HG02610 (cell line): ENCODE data around the gene IGSF9B.

Source experiments
- ATAC-seq: cut with Tn5 transposase; IDR thresholded peaks from one replicate; pipeline ENCODE4 v1.9.1; 2021; ENCODE audit warnings: mild to moderate bottlenecking, moderate library complexity; ENCODE audit not compliant: unreplicated experiment

Gene IGSF9B

DNA sequence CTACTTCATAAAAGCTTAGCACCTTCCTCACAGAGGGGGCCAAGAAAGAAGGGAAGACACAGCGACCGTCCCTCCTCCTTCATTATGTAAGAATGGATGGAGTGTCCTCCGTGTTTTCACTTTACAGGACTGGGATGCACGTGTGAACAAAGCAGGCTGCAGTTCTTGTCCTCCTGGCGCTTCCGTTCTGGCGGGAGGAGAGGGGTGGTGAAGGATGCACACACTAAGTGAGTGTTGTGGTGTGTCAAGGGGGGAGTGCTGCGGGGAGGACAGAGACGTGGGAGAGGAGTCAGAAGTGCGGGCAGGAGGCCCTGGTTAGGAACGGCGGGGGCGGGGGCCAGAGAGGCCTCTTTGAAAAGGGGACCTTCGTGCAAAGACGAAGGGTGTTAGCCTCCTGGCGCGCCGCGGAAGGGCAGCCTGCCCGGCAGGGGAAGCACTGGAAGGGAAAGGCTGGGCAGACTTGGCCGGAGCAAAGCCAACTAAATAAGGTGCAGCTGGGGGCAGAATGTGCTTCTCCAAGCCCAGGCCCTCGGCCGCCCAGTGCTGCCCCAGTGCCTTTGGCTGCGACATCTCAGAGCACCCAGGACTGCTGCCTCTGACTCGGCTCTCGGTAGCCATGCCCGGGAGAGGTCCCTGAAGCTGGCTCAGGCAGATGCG, 27.0 kb upstream of the IGSF9B start:
- no peak for ATAC-seq

DNA sequence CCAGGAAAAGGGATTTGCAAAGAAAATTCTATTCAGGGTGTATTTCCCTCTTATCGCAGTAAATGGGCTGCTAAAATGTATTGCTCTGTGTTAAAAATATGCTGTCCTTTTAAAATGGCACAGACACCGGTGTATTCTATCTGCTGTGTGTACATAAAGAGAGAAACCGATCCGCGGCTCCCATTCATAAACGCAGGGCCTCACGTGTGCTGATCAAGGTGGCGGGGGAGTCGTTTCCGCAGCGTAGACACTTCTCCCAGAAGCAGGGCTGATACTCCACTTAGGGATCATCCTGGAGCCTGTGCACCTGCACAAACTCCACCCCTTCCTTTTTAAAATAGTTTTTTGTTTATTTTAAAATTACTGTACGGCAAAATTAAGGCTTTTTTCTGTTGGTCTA, 26.1 kb upstream of the IGSF9B start:
- ATAC-seq: no peak

DNA sequence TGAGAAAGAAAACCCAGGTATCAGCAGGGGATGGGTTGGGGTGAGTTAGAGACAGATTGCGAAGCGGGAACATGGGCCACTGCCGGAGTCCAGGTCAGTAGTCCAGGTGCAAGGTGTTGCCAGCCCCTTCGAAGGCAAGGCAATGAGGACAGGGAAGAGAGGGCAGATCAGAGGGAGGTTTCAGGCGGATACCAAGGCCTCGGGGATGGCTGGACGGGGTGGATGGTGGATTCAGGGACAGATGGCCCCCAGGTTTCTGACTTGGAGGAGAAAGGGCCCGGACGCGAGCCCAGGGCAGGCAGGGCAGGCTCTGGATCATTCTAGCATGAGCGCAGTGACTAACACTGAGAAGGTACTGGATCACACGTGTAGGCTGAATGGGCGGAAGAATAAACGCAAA, 25.4 kb upstream of the IGSF9B start:
- ATAC-seq: no peak

DNA sequence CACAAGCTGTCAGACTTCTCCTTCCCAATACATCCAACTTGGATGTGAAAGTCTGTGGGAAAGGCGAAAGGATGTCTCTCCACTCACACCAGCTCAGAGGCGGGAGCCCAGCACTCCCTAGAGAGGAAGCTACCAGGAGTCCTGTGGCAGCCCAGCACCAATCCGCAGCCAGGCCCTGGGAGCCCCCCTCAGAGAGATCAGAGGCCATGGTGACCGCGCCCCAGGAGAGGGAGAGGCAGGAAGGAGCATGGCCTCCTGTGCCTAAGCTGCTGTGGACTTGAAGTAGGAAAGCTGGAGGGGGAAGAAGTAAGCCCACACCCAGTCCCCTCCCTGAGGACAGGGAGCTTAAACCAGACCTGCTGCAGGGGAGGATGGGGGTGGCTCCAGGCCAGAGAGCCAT, 24.4 kb upstream of the IGSF9B start:
- no peak for ATAC-seq

DNA sequence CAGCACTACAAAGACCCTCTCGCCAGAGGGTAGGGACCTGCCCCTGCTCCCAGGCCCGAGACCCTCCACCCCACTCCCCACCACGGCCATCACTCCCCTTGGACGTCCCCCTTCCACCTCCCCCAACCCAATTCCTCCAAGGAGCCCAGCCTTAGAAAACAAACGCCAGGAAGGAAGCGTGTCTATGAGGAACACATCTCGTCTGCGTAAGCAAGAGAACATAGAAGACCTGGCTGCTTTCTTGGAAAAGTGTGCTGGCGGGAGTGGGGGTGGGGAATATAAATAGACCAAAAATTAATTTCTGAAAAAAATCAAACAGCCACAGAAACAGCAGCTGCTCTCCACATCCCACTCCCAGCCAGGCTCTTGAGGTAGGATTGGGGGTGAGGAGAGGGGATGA, 23.9 kb upstream of the IGSF9B start:
- no peak for ATAC-seq

DNA sequence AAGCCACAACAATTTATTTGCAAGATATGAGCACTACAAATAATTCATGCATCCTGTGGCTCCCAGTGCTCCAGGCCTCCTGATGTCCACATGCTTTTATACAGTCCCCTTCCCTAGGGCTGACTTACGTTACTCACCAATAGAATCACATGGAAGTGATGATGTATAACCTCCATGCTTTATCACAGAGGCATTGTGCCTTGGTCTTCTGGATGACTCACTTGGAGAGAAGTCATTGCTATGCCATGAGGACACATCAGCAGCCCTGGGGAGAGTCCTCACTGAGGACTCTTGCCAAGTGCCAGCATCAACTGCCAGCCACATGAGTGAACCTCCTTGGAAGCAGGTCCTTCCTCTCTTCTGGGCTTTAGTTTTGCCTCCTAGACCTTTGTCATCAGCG, 22.0 kb upstream of the IGSF9B start:
- ATAC-seq: no peak

DNA sequence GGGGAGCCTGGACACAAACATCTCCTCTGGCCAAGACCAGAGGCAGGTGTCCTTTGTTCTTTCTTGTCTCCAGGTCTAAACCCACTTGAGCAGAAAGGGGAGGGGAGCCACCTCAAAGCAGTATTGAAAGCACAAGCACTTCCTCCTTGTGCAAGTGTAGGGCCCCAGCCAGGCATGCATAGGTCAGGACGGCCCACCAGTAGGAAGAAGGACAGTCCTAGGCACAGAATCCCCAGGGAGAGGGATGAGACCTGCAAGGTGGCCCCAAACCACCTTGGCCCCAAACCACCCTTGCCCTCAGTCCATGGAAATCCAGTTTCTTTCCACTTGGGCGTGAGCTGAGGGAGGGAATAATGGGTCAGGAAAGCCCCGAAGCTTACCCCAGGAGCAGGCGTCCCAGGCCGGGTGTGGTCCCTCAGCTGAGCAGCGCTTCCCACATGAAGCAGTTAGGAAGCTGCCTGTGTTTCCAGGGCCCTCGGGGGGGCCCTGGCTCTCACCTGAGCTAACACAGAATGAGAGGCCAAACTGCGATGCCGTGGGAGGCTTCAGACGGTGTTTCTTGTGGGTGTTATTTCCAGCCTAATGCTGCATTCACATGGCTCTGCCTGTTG, 20.4 kb upstream of the IGSF9B start:
- ATAC-seq: peak; percentile 91

DNA sequence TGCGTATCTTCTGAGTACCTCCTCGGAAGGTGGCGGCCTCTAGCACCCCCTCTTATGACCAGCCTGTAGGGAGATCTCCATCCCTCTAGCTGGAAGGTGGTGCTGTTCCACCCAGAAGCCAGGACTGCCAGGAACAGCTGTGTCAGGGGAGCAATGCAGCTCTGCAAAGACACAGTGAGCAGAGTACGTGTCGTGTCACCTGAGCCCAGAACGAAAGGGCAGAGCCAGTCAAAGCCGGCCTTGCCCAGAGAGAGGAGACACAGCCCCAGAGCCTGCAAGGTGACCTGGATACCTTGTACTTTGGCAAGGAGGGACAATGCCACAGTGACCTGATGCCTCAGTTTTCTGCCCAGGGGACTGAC, 18.7 kb upstream of the IGSF9B start:
- no peak for ATAC-seq

DNA sequence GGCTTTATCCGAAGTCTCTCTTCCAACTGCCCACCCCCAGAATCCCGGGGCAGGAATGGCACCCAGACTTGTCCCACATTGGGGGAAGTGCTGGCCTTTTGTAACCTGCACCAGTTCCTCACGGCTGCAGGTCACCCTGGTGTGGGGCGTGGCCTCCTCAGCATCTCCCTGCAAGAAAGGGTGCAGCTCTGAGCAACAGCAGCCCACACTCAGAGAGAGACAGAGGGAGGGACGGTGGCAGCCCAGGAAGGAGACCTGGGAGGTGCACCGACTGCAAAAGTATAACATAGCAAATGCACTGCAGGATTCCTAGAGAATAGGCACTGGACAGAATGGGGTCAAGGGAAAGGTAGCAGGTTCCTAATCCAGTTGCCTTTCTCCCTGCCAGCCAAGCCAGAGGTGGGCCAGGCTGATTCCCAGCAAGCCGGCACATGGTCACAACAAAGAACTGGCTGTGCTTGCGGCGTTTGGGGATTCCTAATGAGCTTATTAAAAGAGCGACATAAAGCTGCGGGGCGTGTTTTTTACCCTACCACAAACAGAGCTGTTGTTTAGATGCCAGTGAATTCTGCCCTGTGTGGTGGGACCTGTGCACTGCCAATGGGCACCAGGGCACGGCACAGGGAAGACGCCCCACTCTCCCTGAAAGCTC, 18.2 kb upstream of the IGSF9B start:
- ATAC-seq: no peak

DNA sequence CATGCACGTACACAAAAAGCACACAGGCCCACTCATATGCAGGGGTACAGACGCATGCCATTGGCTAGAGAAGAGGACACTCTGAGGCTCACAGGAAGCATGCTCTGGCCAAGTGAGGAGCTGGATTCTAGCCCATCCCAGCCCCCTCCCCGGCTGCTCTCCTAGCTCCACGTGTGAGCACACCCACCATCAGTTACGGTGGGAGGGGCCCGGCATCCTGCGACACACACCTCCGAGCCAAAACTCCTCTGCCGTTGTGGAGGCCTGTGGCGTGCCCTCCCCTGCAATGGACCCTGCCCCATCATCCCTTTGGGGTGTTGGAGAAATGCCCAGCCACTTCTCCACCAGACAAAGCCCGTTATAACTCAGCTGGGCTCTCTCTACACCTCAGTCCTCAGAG, 15.1 kb upstream of the IGSF9B start:
- no peak for ATAC-seq

DNA sequence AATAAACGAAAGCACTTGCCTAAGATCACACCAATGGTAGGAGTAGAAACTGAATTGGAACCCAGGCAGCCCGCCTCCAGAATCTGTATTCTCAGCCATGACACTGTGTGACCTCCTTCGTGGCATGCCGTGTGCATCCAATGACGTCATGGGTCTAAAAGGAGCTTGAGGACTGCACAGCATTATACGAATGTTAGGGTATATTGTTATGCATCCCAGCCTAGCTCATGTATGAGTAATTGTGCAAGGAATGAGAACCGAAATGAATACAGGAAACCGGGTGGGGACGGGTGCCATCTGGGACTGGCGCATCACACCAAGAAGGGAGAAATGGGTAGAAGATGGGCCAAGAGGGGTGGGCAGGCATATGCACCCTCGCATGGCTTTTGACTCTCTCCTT, 12.3 kb upstream of the IGSF9B start:
- no peak for ATAC-seq

DNA sequence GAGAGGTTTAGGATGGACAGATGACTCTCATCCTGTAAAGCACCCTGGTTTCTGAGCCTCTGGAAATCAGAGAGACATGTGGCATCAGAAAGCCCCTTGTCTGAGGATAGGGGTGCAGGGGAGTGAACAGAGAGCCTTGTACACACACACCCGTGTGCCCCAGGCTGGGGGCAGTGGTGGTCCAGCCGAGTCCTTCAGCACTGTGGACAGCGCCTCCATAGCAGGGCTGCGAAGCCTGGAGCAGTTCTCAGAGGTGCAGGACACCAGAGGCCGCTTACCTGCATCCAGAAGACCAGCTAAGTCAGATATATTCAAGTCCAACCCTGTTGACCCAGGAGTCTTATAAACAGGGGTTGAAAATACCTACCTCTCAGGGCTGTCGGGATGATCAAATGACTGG, 11.5 kb upstream of the IGSF9B start:
- no peak for ATAC-seq

DNA sequence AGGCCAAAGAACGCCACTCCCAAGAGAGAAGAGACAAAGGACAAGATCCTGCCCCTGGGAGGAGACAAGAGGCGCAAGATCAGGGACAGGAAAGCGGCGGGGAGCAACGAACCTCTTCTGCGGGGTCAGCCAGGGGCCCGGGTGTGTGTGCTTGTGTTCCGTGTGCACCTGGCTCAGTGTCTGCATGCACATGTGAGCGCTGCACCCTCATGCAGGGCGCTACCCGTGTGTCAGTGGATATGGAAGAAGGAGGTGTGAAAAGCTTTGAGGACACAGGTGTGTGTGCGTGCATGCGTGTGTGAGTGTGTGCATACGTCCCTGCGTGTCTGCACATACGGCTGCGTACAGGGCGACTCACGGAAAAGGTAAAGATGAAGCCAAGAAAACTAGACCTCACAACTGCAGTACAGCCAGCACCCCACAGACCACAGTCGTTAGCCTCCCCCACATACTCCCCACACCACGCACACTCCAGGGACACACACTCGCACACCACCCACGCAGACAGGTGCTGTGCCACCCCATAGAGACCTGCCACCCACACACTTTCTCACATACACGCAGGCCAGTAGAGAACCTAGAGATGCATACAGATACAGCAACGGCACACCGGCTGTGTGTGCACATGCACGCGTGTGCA, 11.0 kb upstream of the IGSF9B start:
- ATAC-seq: no peak

DNA sequence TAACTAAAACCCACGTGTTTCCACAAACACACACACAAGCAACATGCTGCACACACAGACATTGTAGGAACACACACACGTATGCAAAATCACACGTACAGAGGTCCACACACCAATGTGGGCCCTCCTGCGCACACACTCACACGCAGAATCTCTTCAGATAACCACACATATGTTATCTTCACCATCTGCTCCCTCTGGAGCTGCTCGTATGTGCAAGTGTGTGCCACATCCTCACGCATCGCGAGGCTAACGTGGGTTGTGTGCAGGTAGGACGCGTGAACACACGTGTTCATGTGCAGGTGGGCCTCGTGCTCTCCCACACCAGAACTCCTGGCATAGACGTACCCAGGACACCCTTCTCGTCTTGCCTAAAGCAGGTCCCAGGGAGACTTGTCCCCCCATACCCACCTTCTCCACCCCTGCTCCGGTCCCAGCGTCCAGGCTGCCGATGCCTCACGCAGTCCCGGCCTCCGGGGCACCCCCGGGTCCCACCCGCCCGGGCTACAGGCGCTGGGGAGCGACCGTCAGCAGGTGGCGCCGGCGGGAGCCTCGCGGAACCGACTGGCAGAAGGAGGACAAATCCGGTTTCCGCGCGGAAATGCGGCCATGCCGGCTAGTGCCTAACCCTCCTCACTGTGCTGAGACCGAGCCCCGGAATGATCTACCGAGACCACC, 10.3 kb upstream of the IGSF9B start:
- no peak for ATAC-seq

DNA sequence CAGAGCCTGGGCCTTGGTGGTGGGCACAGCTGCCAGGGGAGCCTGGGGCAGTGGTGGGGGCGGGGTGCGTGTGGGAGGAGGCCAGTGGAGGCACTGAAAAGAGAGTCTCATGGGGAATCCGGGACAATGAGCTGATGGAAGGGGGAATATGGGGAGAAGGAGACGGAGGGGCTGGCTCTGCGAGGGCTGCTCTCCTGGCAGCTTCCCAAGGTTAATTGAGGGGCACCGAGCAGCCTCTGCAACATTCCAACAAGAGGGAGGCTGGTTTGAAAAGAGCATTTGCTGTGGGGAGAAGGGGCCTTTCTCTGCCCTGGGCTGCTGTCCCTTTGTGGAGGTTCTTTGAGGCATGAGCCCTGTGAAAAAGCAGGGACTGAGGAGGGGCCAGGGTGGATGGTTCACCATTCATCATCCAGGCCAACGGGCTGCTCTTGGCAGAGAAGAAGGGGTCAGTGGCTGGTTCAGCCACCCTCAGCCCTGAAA, 9.4 kb upstream of the IGSF9B start:
- ATAC-seq: no peak

DNA sequence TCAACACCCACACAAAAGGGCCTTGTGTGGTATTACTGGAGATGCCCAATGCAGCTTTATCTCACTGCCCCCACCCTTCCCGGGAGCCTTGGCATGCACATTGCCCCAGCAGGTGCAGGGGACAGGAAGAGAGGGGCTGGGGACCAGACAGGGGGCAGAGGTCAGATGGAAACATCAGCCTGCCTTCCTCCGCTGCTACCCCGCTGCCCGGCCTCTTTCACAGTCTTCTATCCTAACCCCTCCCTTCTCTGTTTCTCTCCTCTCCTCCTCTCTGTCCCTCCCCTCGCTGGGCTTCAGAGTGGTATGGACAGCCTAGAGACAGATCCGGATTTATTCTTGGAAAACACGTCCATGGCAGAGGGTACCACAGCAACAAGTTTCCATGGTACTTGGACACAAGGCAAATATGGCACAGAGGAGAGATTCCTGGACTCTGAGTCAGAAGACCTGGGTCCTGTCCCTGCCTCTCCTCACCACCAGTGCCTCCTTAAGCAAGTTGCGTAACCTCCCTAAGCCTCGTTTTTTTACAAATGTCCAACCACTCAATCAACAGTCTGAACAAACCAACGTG, 8.3 kb upstream of the IGSF9B start:
- ATAC-seq: no peak

DNA sequence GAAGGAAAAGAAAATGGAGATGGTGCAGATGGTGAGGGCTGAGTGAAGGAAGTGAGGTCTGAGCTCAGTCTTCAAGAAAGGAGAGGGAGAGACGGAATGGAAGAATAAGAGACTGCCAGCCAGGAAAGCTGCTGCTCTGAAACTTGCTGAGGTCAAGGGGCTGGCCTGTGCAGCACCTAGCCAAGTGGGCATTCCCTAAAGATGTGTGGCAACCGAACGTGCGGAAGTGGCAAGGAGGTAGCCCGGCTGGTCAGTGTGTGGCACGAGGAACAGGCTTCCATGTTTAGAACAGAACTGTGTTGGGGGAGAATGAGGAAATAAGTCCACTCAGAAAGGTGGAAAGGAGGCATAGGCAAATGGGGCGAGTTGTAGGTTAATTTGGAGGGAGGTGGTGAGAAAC, 7.6 kb upstream of the IGSF9B start:
- ATAC-seq: no peak

DNA sequence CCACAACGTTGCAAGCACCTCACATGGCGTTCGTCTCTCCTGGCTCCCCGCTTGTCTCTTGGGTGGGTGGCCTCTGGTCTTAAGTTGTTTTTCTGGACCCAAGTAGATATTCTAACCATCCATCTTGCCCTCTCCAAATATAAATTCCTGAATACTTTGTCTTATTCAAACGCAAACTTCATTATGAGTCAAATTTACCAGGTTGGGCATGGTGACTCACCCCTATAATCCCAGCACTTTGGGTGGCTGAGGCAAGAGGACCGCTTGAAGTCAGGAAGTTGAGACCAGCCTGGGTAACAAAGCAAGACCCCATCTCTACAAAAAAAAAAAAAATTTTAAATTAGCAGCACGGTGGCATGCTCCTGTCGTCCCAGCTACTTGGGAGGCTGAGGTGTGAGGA, 5.1 kb upstream of the IGSF9B start:
- ATAC-seq: no peak

DNA sequence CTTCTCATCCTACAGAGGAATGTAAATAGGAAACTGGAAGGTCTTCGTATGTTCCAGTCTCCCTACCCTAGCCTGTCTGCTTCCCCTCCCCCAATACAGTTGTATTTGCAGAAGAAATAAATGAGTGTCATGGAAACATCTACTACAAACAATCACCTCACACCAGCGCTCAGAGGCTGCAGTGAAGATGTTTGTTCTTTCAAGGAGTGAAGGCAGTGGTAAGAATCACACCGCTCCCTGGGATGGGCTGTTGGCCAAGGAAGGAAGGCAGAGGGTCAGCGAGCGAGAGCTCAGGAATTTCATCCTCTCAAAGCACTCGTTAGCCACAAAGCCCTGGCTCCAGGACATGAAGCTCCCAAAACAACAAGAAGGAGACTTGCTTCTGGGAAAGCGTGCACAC, 1.1 kb upstream of the IGSF9B start:
- no peak for ATAC-seq

DNA sequence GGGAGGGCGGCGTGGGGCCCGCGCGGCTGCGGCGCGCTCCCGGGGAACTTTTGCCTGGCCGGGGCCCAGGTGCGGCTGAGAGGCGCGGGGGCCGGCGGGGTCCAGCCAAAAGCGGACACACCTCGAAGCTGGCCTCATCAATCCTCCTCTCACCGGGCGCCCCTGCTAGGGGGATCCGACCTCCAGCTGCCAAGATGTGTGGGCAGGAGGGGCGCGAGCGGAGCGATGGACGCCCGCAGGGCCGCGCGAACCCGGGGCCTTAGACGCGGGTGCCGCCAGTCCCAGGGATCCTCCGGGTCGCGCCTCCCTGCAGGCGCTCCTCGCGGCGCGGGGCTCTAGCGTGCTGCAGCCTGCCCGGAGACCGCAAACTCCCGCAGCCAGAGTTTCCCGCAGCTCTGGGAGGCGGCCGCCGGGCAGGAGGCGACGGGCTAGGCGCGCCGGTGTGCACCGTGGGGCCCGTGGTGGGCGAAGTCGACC, 785 bp downstream of the IGSF9B start:
- no peak for ATAC-seq
